Activated CD8-positive, alpha-beta T cell treated with anti-CD3 and anti-CD28 coated beads for 36 hours (primary cell): ENCODE results near the gene OCA2. TPM values are rescaled to one million over a fixed set of nuclear protein-coding genes. Genes with fewer than 3 reads are reported as not detected.

Experiments used
- ATAC-seq: fragments of 200-7000 bp; cut with Tn5 transposase; one replicate; pipeline ENCODE4 v1.10.0; 2021; ENCODE audit warnings: mild to moderate bottlenecking, moderate library complexity
- CTCF ChIA-PET: fragments of 350-600 bp; sonication (Branson Sonifier 250); formaldehyde crosslinking; loops from one replicate; lab custom pipeline; 2021; ENCODE audit warnings: antibody characterized with exemption; lab: Charles Lee
- POLR2A ChIA-PET: fragments of 350-600 bp; sonication (Branson Sonifier 250); formaldehyde crosslinking; loops from one replicate; lab custom pipeline; 2021; ENCODE audit warnings: antibody characterized with exemption; lab: Charles Lee
- DNase-seq: peaks from one replicate; pipeline ENCODE4 v3.0.0-alpha.2; 2020
- H3K27ac Mint-ChIP-seq: one replicate; pipeline ENCODE4 v1.8.0; 2021; ENCODE audit warnings: mild to moderate bottlenecking, mixed read lengths
- H3K27me3 Mint-ChIP-seq: one replicate; pipeline ENCODE4 v1.8.0; 2021; ENCODE audit warnings: mixed read lengths
- H3K36me3 Mint-ChIP-seq: one replicate; pipeline ENCODE4 v1.8.0; 2021; ENCODE audit warnings: low read depth, mixed read lengths
- H3K4me1 Mint-ChIP-seq: one replicate; pipeline ENCODE4 v1.8.0; 2021; ENCODE audit warnings: low read depth, mixed read lengths
- H3K4me3 Mint-ChIP-seq: one replicate; pipeline ENCODE4 v1.8.0; 2021; ENCODE audit warnings: mild to moderate bottlenecking, moderate library complexity, mixed read lengths
- H3K9me3 Mint-ChIP-seq: one replicate; pipeline ENCODE4 v1.8.0; 2021; ENCODE audit warnings: mixed read lengths
- CTCF ChIP-seq: fragments of 200-600 bp; IDR thresholded peaks from one replicate; pipeline ENCODE4 v1.8.0; 2022; ENCODE audit warnings: antibody characterized with exemption, mild to moderate bottlenecking
- intact Hi-C: fragments of 100-400 bp; cut with micrococcal nuclease; formaldehyde crosslinking; loops from one replicate; pipeline ENCODE4 v1.10.0; 2022
- total RNA-seq, 2 experiments: library from RNA; stranded (reverse); gene quantifications; one replicate each; pipeline ENCODE4 v1.2.3, GENCODE V29; 2021

The OCA2 gene
- total RNA-seq, 2 experiments from 2014 or later = not detected

- DNase-seq (no peak), ATAC-seq (no peak)
- ChIA-PET CTCF (no interaction called here), POLR2A (no interaction called here)
- H3K27ac Mint-ChIP-seq = no peak overlapping the region
- intact Hi-C loops = no loop called here
- no peaks in the 10 kb centered on the region for H3K9me3 Mint-ChIP-seq
- no peak overlapping the region for H3K4me3 Mint-ChIP-seq
- H3K4me1 Mint-ChIP-seq = peaks cover 19% of the 10 kb centered on the region
- peaks cover 5% of the 10 kb centered on the region for H3K36me3 Mint-ChIP-seq
- TF ChIP-seq CTCF = no peak
- peaks cover 57% of the 10 kb centered on the region for H3K27me3 Mint-ChIP-seq
These were observed 1.5 kb upstream of the OCA2 start for GRCh38 chr15:28100516-28101195.

GRCh38 chr15:28099555-28100140 is 533 bp upstream of the OCA2 start:
- no peak overlapping the region for H3K4me3 Mint-ChIP-seq
- CTCF ChIA-PET = no interaction called here
- H3K27ac Mint-ChIP-seq = no peak overlapping the region
- peaks cover 21% of the 10 kb centered on the region for H3K4me1 Mint-ChIP-seq
- no peaks in the 10 kb centered on the region for H3K9me3 Mint-ChIP-seq
- DNase-seq (no peak), ATAC-seq (no peak)
- intact Hi-C loops = no loop called here
- H3K27me3 Mint-ChIP-seq = peaks cover 57% of the 10 kb centered on the region
- H3K36me3 Mint-ChIP-seq = peaks cover 5% of the 10 kb centered on the region
- POLR2A ChIA-PET = no interaction called here
- no peak for TF ChIP-seq CTCF

GRCh38 chr15:28098360-28098765 is 752 bp downstream of the OCA2 start:
- H3K27me3 Mint-ChIP-seq = peaks cover 63% of the 10 kb centered on the region
- POLR2A ChIA-PET = interaction anchor here (0.8 kb wide), 1 partner anchor 10 kb away, joined by 4 read pairs; no protein-coding TSS in a partner anchor
- intact Hi-C loops = no loop called here
- no peak for TF ChIP-seq CTCF
- no peak overlapping the region for H3K27ac Mint-ChIP-seq
- H3K9me3 Mint-ChIP-seq = no peaks in the 10 kb centered on the region
- peaks cover 21% of the 10 kb centered on the region for H3K4me1 Mint-ChIP-seq
- H3K4me3 Mint-ChIP-seq = no peak overlapping the region
- H3K36me3 Mint-ChIP-seq = peaks cover 5% of the 10 kb centered on the region
- ATAC-seq (no peak), DNase-seq (no peak)
- CTCF ChIA-PET = interaction anchor here (4.3 kb wide), 1 partner anchor 28 kb away, joined by 14 read pairs; no protein-coding TSS in a partner anchor

GRCh38 chr15:28097656-28098359 is 1.3 kb downstream of the OCA2 start:
- Mint-ChIP-seq H3K36me3 (peaks cover 5% of the 10 kb centered on the region), H3K9me3 (no peaks in the 10 kb centered on the region), H3K27ac (no peak overlapping the region), H3K4me1 (peaks cover 21% of the 10 kb centered on the region), H3K4me3 (peak overlapping the region; percentile 47), H3K27me3 (peaks cover 61% of the 10 kb centered on the region)
- no peak for TF ChIP-seq CTCF
- no peak for ATAC-seq
- POLR2A ChIA-PET = no interaction called here
- no peak for DNase-seq
- CTCF ChIA-PET = interaction anchor here (4.3 kb wide), 1 partner anchor 28 kb away, joined by 14 read pairs; no protein-coding TSS in a partner anchor
- intact Hi-C loops = no loop called here
